SHP77 (cell line): ENCODE measurements around the gene NACC2.
A peak's percentile ranks its signal among the peaks of the same experiment; 100 is the strongest.

Source experiments
- DNase-seq, 2 experiments: peaks; one replicate each; lab custom pipeline; 2025; lab: John Stamatoyannopoulos, UW

The NACC2 gene

DNA sequence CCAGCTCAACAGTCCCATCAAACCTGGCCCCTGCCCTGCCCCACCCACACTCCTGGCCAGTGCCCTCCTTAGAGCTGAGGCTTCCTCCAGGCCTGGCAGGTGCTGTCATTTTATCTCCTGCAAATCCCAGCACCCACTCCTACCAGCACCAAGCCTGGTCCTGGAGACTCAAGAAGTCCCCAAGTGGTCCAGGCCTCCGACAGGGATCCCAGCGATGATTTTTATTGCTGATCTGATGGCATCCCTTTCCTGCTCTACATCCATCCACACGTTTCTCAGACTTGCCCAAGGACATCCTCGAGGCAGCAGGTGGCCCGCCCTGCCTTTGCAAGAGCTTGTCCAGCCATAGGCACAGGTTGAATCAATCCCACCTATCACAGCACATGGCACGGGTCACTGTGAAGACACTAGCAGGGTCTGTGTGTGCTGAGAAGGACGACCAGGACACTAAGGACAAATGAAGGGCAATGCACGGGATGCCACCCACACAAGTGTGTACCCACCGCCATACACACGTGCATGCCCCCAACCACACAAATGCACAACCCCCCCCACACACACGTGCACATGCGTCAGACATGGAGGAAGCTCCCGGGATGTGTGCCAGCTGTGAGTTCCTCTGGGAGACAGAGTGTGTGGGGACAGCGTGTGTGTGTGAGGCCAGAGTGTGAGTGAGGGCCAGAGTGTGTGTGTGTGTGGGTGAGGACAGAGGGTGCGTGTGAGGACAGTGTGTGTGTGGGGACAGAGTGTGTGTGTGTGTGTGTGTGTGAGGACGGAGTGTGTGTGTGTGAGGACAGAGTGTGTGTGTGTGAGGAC lies 71.5 kb downstream of the NACC2 start:
- peak in 1 of 2 experiments; percentile 29 for DNase-seq

DNA sequence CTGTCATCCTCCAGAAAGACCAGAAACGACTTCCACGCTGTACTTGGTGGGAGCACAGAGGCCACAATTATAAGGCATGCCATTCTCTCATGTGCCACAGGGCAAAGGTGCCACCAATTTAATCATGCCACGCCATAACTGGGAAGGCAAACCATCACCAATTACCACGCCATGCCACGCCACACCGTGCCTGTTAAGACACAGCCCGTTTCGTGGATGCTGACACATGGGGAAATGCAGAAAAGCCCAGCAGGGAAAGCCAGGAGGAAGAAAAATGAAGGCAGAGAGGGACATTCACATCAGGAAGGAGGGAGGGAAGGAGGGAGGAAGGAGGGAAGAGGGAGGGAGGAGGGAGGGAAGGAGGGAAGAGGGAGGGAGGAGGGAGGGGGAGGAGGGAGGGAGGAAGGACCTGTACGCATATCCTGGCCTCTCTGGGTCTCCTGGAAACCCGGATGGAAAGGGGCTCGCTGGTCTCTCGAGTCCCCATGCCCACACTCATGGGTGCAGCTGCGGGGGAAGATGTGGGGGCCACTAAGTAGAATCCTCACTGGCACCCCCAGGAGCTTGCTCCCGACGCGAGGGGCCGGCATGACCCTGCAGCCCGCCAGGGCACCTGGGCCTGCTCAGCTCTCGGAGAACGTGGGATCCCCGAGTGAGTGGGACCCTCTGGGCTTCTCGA lies 72.2 kb downstream of the NACC2 start:
- DNase-seq: no peak

DNA sequence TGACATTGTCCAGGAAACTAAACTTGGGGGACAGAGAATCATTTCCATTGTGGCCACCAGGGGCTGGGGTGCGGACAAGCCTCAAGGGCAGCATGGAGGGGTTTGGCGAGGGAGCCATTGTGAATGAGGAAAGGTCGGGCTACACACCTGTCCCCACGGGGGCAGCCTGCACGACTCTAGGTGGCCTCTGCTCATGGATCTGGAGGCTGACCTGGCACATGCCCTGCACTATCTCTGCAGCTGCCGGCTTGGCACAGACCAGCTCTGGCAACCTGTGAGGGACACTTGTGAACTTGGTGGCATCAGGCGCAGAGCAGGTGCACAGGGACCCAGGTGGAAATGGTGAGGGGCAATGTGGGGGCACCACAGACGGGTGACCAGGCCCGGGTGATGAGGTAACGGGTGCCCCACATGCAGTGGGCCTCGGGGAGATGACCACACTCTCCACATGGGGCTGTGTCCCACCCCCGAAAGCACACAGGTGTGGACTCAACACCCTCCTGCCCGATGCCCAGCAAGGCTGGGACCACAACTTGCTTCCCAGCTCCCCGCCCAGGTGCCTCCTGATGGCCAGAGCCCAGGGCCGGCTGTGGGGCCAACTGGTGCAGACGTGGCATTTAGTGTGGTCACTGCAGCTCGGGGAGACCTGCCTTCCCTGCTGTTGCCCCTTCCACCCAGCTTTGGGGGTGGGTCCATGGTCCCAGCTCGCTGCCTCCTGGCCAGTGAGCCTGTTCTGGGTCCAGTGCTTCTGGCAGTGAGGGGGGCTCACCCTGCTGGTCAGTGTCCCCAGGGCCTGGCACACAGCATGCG lies 73.0 kb downstream of the NACC2 start:
- DNase-seq: no peak

DNA sequence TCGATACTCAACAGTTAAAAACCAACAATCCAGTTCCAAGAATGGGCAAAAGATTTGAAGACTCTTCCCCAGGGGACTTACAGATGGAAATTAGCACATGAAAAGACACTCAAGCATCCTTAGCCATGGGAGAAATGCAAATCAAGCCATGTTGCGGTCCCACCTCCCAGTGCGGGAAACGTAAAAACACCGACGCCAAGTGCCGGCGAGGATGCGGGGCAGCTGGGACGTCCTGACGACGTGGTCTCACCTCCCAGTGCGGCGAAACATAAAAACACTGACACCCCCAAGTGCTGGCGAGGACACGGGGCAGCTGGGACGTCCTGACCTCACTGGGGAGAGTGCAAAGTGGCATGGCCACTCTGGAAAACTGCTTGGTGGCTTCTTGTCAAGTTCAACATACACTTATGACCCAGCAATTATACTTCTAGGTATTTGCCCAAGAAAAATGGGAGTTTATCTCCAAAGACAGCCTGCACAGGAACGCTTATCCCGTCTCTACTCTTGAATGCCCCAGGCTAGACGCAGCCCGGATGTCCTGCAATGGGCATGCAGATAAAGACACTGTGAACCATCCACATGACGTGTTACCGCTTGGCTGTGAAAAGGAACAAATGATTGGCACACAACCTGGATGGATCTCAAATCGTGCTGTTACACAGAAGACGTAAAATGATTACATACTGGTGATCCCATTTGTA lies 73.8 kb downstream of the NACC2 start:
- no peak for DNase-seq

DNA sequence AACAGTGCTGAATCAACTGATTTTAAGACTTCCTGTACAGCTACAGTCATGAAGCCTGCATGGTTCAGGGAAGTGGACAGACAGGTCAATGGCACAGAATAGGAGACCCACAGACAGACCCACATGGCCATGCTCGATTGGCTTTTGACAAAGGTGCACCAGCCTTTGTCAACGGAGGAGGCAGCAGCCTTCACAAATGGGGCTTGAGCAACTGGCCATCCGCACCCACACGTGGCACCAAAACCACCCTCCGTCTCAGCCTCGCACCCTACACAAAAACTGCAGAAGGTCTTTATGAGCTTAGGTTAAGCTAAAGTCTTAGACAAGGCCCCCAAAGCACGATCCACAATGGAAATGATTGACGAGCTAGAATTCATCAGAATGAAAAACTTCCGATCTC lies 74.4 kb downstream of the NACC2 start:
- DNase-seq: no peak

DNA sequence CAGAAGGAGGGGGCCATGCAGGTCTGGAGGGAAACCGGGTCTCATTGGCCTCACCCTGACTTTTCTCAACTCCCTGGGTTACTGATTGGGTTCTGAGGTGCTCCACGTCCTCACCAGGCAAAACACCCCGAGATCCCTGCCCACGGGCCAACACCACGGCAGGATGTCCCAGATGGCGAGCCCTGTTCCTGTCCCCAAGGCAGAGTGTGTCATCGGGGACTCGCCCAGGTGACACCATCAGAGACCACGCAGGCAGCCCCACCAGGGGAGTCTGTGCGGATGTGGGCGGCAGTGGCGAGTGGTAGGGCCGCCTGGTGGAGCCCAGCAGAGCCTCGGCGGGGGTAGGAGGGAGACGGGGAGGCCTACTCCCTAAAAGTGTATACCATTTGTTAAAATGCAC lies 74.9 kb downstream of the NACC2 start:
- no peak for DNase-seq

DNA sequence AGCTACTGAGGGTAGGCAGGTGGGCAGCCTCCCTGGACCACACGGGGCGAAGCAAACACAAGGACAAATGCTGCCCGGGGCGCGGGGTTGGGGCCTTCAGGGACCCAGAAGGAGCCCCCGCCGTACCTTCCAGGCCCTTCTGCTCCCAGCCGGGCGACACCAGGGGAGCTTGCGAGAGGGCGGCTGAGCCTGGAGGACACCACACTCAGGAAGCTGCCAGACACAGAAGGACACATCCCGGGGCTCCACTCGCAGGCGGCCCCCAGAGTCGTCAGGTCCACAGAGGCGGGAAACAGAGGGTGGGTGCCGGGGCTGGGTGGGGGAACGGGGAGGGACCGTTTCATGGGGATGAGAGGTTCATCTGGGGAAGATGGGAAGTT lies 75.4 kb downstream of the NACC2 start:
- DNase-seq: no peak

DNA sequence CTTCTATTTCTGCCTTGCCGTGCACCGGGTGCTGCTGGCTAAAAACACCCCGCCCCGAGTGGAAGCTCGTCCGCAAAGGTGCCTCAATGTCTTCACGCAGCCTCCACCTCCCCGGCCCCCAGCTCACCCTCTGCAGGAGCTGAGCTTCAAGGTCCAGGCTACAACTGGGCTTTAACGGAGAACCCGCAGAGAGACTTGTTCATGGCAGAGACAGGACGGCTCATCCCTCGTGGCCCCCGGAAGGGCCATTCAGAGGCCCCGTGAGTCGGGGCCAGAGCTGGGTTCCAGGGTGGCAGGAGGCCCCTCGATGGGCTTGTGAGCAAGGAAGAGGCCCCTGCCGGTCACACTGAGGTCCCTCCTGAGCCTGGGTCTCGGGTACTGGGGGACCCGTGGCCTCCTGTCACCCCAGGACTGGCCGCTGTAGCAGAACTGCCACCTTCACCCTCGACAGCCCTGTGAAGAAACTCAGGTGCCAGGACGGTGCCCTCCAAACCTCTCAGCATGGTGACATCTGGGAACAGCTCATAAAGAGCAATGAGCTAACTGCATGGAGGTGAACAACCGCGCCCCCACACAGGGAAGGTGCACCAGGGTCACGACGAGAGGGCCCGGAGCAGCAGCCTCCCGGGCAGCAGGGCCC lies 75.9 kb downstream of the NACC2 start:
- no peak for DNase-seq

DNA sequence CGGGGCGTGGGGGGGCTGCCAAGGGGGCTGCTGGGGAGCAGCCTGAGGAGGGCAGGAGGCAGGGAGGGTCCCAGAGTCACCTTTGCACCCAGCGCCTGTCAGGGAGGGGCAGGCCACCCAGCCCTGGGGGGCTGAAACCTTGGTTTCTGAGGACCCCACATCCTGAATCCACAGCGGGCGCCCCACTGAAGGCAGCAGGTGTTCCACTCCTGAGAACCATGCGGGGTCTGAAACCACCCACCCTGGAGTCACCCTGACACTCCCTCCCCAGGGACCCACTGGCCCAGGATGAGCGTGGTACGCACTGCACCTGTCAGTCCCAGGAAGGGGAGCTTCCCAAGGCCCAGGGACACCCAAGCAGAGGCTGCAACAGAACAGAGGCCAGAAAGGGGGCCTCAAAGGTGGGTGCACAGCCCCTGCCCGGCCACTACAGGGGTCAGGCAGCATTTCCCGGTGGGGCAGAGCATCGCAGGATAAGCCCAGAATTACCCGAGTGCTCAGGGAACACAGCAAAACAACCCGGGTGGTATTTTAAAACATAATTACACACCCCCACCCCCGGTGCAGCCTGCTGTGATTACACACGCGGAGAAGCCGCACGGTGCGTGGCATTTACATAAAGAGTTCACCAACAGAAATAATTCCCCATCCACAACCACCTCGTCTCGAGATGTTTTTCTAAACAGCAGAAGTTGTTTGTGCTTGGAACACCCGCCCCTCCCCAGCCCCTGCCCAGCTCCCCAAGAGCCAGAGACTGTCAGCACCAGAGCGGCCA lies 76.6 kb downstream of the NACC2 start:
- no peak for DNase-seq

DNA sequence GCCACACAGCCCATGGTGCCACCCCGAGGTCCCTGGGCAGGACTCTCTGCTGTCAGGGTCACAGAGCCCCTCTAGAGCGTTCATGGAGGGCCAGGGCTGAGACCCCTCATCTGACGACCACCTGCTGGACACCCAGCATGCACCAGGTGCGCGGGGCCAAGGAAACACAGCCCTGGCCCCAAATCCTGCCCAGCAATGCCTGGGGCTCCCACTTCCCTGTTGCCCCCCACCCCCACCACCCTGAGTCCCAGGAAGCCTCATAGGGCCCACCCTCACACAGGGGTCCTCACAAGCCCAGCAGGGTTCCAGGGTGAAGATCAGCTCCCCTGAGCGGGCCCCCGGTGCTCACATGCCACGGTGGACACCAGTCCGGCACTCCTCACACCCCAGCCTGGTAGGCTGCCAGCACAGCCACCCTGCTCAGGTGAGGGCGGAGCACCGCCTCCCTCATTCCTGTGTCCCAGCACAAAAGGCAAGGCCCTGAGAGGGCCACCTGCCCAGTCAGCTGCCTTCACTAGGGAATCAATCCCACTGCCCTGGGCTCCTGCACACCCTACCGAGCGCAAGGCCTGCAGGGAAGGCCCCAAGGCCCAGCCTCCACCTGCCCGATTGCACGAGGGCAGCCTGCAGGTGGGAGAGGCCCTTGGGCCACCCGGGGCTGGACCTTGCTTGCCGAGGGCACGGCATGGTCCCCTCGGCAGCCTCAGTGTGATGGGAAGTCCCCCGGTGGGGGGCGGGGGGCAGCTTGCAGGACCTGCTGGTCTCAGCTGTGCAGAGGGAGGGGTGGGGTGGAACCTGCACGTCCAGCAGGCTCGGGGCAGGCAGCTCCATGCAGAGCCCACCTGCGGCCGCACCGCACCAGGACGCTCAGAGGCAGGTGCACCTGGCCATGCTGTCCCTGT lies 77.5 kb downstream of the NACC2 start:
- no peak for DNase-seq

DNA sequence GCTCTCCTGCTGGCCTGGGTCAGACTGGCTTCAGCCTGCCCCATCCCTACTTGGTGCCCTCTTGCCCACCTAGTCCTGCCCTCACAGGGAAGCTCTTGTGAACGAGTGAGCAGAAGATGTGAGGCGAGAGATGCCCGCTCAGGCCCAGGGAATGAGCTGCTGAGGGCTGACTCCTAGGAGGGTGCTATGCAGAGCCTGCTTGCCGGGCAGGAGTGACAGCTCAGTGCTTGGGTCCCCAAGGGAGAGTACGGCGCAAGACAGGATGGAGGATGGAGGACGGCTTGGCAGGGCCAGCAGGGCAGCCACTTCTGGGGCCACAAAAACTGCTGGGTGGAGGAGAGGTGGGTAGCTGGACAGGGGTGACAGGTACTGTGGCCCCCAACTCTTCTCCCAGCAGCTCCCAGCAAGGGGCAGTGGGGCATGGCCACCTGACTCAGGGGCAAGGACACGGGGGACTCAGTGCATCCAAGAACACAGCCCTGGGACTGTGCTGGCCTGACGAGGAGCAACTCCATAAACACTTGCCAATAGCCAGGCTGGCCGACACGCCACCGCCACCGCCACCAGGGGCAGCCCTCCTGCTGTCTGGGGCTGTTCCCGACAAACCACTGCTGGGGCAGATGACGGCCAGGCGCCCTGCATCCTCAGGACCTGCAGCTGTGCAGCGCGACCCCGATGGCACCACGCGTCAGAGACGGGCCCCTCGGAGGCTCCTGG lies 78.4 kb downstream of the NACC2 start:
- DNase-seq: no peak

DNA sequence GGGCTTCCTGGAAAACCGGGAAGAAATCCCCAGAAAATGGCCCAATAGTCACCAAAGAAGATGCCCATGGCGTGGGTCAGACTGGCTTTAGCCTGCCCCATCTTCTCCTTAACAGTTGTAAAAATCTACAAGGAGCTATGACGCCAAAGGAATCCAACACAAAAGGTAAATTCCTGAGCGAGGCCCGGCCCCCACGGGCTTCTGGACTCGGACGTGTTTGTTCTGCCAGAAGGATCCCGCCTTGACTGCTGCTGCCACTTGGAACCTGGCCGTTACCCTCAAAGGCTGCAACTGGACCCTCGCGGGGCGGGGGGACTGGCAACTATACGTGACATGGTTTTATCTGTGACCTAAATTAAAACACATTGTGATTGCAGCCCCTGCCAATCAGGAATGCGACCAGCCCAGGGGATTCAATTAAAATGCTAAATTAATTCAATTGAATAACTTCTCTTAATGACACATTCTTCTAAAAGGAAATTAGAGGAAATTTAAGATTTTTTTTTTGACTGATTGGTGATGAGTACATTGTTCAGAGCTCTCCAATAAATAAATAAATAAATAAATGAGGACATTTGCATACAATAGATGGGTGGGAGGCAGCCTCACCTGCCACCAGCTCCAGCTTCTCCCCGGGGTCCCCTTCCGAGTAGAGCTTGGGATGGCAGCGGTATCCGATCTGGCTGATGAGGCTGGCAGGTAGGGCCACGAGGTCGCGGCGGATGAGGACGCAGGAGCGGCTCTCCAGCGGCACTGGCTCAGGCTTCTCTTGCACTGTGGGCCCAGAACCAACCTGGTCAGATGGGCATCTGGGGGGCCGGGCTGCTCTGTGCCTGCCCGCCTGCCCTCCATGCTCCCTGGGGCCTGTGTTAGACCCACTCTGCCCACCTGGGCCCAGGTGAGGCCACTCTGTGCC lies 79.2 kb downstream of the NACC2 start:
- DNase-seq: no peak

DNA sequence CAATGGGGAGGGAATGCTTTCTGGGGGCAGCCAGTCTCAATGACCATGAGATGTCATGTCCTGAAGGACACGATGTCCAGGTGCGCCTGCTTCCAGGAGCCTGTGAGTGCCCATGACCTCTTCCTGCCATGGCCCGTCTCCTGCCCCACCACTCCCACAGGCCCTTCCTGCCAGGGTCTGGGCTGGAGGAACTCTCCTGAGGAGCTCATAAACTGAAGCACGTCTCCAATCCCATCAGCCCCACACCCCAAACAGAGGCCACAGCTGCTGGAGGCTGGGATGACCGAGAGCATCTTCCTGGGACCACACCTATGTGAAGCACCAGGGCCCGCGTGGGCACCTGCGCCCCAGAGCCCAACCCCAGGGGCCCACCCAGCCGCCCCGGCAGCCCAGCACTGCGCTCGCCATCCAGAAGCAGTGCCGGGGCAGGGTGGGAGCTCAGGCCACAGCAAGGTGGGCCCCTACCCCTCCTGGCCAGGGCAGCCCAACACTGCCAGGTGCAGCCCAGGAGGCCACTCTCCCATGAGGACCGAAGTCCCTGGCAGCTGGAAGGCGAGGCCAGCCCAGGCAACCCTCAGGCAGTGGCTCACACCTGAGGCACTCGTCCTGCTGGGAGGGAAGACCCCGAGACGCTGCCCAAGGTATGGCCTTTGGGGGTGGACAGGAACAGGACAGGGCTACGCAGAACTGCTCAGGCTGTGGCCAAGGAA lies 80.0 kb downstream of the NACC2 start:
- no peak for DNase-seq

DNA sequence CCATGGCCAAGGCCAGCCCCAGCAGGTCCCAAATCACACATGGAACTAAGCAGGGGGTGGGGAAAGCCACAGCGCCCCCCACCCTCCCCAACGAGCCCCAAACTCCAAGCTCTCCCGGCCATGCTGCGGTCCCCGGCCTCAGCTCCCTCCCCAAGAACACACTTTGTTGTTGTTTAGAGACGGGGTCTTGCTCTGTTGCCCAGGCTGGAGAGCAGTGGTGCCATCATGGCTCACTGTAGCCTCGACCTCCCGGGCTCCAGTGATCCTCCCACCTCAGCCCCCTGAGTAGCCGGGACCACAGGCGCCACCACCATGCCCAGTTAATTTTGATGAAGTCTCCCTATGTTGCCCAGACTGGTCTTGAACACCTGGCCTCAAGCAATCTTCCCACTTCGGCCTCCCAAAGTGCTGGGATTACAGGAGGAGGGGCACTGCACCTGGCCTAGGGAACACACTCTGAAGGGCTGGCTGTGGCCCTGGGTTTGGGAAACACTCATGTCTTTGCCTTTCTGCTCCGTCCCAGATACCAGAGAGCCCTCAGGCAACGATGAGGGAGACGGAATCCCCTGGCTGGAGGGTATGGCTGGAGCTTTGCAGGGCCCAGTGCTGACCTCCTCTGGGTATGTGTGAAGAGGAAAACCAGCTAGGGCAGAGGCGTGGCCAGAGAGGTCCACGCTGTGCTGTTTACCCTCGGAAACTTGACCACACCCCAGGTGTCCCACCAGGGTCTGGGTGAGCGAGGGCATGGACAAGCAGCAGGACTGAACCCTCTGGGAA lies 80.8 kb downstream of the NACC2 start:
- no peak for DNase-seq

DNA sequence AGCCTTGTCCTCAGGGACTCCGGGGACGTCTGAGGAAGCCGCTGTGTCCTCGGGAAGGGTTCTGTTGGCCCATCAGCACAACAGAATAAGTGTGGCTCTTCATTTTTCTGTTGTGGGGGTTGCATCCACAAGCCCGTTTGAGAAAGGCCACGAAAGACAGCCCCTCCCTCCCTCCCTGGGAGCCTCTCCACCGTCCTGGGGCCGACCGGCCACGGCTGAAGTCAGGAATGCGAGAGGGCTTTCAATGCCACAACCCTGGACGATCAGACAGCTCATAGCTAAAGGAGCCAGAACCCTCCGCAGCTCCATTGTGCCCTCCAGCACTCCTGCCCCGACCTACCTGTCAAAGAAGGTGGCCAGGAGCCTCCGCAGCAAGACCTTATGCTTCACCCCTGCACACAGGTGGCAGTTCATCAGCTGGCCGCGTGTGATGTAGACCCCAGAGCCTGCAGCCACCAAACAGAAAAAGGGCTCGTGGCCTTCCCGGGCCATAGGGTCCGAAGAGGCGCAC lies 81.5 kb downstream of the NACC2 start:
- no peak for DNase-seq

DNA sequence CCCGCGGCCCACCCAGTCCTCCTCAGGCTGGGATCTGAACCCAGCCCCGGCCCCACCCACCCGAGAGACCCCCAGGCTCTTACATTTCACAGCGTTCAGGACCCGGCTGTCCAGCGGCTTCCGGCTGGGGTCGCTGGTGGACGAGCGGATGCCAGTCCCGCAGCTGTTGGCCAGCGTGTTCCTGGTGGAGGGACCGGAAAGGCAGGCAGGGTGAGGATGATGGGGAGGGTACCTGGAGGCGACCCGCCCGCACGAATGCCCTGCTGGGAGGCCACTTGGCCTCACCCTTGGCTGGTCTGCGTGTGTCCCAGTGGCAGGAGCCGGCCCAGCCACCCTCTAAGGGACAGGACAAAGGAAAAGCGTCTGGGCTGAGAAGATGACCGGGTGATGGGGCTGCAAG lies 82.0 kb downstream of the NACC2 start:
- no peak for DNase-seq
